Right atrium auricular region (tissue), 2 donors: Measurements from ENCODE around the gene MGA. TPM values are rescaled to one million over a fixed set of nuclear protein-coding genes. Genes with fewer than 3 reads are reported as not detected.

ENCODE experiments used
- DNase-seq: peaks from one replicate; pipeline ENCODE4 v3.0.0-alpha.2; 2019; ENCODE audit warnings: low spot score
- H3K27ac ChIP-seq, 2 donors: fragments of 200-600 bp; sonication (generic); 1 replicate in 1 of 2; 2 replicates in 1 of 2; pipeline ENCODE4 v1.5.1; 2016 to 2019
- H3K27me3 ChIP-seq, 2 donors: fragments of 200-600 bp; sonication (generic); one replicate each; pipeline versions ENCODE4 v1.5.1 to v1.6.0; 2017 to 2019
- H3K36me3 ChIP-seq: fragments of 200-600 bp; sonication (generic); one replicate; pipeline ENCODE4 v1.5.1; 2016
- H3K4me1 ChIP-seq, 2 donors: fragments of 200-600 bp; sonication (generic); one replicate each; pipeline versions ENCODE4 v1.5.1 to v1.6.0; 2017 to 2019
- H3K4me3 ChIP-seq, 2 donors: fragments of 200-600 bp; sonication (generic); 1 replicate in 1 of 2; 2 replicates in 1 of 2; pipeline ENCODE4 v1.5.1; 2017 to 2019; ENCODE audit warnings: mild to moderate bottlenecking in 1 of 2, moderate library complexity in 1 of 2
- H3K9me3 ChIP-seq, 2 donors: fragments of 200-600 bp; sonication (generic); one replicate each; pipeline ENCODE4 v1.5.1; 2019
- total RNA-seq, 2 donors: library from RNA; depleted of rRNA; stranded (reverse); fragments of >200 nt; gene quantifications; one replicate each; pipeline ENCODE4 v1.1.0, GENCODE V29; 2016
- TF ChIP-seq, protein P1 (sequence below), 2 donors: fragments of 200-600 bp; sonication (generic); IDR thresholded peaks; one replicate each; pipeline ENCODE4 v1.5.1; 2019; ENCODE audit warnings: antibody characterized with exemption in 2 of 2

The MGA gene
- total RNA-seq, 2 donors from 2014 or later, result 40.1 to 40.3 TPM

DNA sequence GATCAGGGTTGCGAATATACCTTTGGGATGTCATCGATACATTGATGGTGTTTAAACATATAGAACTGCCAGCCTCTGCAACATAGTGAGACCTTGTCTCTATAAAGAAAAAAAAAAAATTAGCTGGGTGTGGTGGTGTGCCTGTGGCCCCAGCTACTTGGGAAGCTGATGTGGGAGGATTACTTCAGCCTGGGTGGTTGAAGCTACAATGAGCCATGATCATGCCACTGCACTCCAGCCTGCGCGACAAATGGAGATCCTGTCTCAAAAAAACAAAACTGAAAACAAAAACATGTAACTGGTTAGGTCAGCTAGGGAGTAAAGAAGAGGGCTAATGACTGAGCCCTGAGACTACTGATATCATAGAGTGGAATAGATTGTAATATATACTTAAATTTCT, 30.7 kb upstream of the MGA start:
- H3K4me1 ChIP-seq, result peaks cover 0 to 23% of the 10 kb centered on the region in 2 donors
- no peaks in the 10 kb centered on the region for H3K9me3 ChIP-seq
- H3K27ac ChIP-seq, result no peak overlapping the region
- no peaks in the 10 kb centered on the region for H3K27me3 ChIP-seq
- no peaks in the 10 kb centered on the region for H3K36me3 ChIP-seq
- no peak for DNase-seq
- TF ChIP-seq, protein P1, sequence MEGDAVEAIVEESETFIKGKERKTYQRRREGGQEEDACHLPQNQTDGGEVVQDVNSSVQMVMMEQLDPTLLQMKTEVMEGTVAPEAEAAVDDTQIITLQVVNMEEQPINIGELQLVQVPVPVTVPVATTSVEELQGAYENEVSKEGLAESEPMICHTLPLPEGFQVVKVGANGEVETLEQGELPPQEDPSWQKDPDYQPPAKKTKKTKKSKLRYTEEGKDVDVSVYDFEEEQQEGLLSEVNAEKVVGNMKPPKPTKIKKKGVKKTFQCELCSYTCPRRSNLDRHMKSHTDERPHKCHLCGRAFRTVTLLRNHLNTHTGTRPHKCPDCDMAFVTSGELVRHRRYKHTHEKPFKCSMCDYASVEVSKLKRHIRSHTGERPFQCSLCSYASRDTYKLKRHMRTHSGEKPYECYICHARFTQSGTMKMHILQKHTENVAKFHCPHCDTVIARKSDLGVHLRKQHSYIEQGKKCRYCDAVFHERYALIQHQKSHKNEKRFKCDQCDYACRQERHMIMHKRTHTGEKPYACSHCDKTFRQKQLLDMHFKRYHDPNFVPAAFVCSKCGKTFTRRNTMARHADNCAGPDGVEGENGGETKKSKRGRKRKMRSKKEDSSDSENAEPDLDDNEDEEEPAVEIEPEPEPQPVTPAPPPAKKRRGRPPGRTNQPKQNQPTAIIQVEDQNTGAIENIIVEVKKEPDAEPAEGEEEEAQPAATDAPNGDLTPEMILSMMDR (IDR thresholded peaks at IDR 0.05), result no peak
- no peak overlapping the region for H3K4me3 ChIP-seq

DNA sequence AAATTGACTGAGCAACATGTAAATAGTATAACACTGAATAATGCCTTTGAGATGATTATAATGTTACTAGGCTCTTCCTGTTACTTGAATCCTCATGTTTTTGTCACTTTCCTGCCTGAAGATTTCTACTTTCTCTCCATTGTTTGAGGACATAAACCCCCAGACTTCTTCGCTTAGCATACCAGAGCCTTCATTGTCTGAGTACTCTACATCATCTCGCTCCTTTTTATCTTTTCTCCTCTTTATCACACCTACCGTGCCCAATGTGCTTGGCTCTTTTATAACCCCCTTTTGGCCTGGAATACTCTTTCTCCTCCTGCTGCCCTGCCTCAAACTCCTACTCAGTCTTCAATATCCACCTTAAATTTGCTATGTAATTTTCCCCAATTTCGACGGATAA, 30.3 kb upstream of the MGA start:
- no peaks in the 10 kb centered on the region for H3K36me3 ChIP-seq
- DNase-seq, result no peak
- no peak overlapping the region for H3K4me3 ChIP-seq
- TF ChIP-seq, protein P1 (IDR thresholded peaks at IDR 0.05), result no peak
- no peak overlapping the region for H3K27ac ChIP-seq
- H3K9me3 ChIP-seq, result no peaks in the 10 kb centered on the region
- no peaks in the 10 kb centered on the region for H3K27me3 ChIP-seq
- H3K4me1 ChIP-seq, result peaks cover 0 to 23% of the 10 kb centered on the region in 2 donors

DNA sequence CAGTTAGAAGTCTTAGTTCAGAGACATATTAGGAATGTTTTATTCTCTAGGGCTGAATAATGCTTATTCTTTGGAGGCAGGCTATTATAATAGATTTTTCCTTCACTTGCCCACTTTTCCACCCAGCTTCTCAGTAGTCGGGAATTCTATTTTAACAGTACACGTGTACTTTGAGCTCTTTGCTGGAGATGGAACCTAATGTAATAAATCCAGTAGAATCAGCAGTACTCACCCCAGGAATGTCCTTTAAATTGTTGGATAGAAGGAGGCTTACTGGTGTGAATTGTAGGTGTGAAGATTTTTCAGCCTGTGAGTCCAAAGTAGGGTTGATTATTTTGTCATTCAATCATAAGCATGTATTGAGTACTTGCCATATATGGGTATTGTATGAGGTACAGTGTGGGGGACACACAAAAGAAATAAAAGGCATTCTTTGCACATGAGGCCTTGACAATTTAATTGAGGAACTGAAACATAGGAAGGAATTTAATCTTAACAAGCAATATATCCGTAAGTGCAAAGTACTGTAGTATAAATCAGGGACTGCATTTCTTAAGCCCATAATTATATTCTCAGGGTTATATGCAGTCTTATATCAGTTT, 29.5 kb upstream of the MGA start:
- no peaks in the 10 kb centered on the region for H3K9me3 ChIP-seq
- H3K27me3 ChIP-seq, result no peaks in the 10 kb centered on the region
- TF ChIP-seq, protein P1 (IDR thresholded peaks at IDR 0.05), result no peak
- no peak for DNase-seq
- no peak overlapping the region for H3K4me3 ChIP-seq
- no peaks in the 10 kb centered on the region for H3K36me3 ChIP-seq
- peaks cover 0 to 23% of the 10 kb centered on the region in 2 donors for H3K4me1 ChIP-seq
- no peak overlapping the region for H3K27ac ChIP-seq

DNA sequence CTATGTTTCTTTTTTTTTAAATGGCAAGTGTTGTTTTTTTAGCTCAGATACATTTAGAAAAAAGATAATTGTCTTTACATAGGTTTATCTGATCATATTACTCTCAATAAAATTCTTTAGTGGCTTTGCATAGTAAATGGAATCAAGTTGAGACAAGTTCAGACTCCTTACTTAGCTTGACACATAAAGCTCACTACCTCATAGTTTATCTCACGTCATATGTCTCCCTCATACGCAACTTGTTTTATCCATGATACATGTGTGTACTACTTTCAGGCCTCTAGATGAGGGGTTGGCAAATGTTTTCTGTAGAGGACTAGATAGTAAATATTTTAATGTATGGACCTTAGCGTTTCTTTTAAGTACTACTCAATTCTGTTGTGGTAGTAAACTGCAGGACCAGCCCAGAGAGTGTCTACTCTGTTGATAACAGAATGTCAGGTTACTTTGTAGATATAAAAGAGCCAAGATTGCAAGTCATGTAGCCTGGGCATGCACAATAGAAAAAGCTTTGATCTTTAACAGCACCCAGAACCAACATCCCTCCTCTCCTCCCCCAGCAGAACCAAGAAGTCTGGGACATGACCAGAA, 28.2 kb upstream of the MGA start:
- Histone ChIP-seq H3K36me3 (no peaks in the 10 kb centered on the region), H3K4me1 (peaks cover 0 to 23% of the 10 kb centered on the region in 2 donors), H3K27me3 (no peaks in the 10 kb centered on the region), H3K27ac (no peak overlapping the region), H3K9me3 (no peaks in the 10 kb centered on the region), H3K4me3 (no peak overlapping the region)
- no peak for DNase-seq
- TF ChIP-seq, protein P1 (IDR thresholded peaks at IDR 0.05), result no peak

DNA sequence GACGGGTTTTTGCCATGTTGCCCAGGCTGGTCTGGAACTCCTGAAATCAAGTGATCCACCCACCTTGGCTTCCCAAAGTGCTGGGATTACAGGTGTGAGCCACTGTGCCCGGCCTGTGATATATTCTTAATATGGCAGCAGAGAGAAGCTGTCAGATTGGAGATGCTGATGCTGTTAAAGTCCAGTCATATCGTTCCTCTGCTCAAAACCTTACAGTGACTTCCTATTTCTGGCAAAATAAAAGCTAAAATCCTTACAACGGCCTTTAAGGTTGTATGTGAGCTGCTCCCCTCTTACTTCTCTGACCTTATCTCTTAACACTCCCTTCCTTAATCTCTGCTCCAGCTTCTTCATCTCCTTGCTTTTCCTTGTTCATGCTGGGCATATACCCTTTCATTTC, 26.6 kb upstream of the MGA start:
- Histone ChIP-seq H3K36me3 (no peaks in the 10 kb centered on the region), H3K9me3 (no peaks in the 10 kb centered on the region), H3K4me3 (no peak overlapping the region), H3K4me1 (peaks cover 0 to 23% of the 10 kb centered on the region in 2 donors), H3K27me3 (no peaks in the 10 kb centered on the region), H3K27ac (no peak overlapping the region)
- DNase-seq, result no peak
- TF ChIP-seq, protein P1 (IDR thresholded peaks at IDR 0.05), result no peak
